Thymus (tissue), 11 donors: ENCODE data around the gene NUBPL. TPM values are rescaled to one million over a fixed set of nuclear protein-coding genes. Genes with fewer than 3 reads are reported as not detected.
A peak's percentile ranks its signal among the peaks of the same experiment; 100 is the strongest.
"Not testable (repeated sequence)": the region's sequence is repeated elsewhere in the genome, so short reads cannot be mapped to it uniquely, and the experiment has no call there.

Experiments
- DNase-seq, 9 donors: peaks; one replicate each; pipeline ENCODE4 v3.0.0-alpha.2; 2013; ENCODE audit warnings: low spot score in 9 of 9, low read depth in 6 of 9, missing footprints in 1 of 9
- H3K27ac ChIP-seq, 2 donors: one replicate each; pipeline ENCODE4 v1.5.1; 2013; ENCODE audit warnings: control low read depth in 1 of 2, low read depth in 1 of 2, low read length in 1 of 2, mild to moderate bottlenecking in 1 of 2, moderate library complexity in 1 of 2
- H3K27me3 ChIP-seq, 2 donors: one replicate each; pipeline ENCODE4 v1.5.1; 2013; ENCODE audit warnings: low read length in 1 of 2; ENCODE audit not compliant: control insufficient read depth in 2 of 2, insufficient read depth in 1 of 2
- H3K36me3 ChIP-seq, 2 donors: one replicate each; pipeline ENCODE4 v1.5.1; 2013; ENCODE audit warnings: low read length in 1 of 2, mild to moderate bottlenecking in 1 of 2, moderate library complexity in 1 of 2; ENCODE audit not compliant: control insufficient read depth in 2 of 2, insufficient read depth in 2 of 2
- H3K4me1 ChIP-seq, 2 donors: one replicate each; pipeline ENCODE4 v1.5.1; 2013; ENCODE audit warnings: low read length in 2 of 2; ENCODE audit not compliant: control insufficient read depth in 2 of 2, insufficient read depth in 2 of 2
- H3K4me3 ChIP-seq, 2 donors: one replicate each; pipeline ENCODE4 v1.5.1; 2013; ENCODE audit warnings: low read length in 2 of 2, control low read depth in 1 of 2, mild to moderate bottlenecking in 1 of 2
- H3K9me3 ChIP-seq, 2 donors: one replicate each; pipeline ENCODE4 v1.5.1; 2013; ENCODE audit warnings: low read length in 1 of 2, mild to moderate bottlenecking in 1 of 2; ENCODE audit not compliant: control insufficient read depth in 2 of 2, insufficient read depth in 1 of 2
- WGBS: extraction: QIAGEN DNeasy Blood & Tissue Kit; methylation state at CpG from one replicate; pipeline ENCODE4 v1.1.7; 2013; 5-methylcytosine and 5-hydroxymethylcytosine counted together
- polyA plus RNA-seq: library from polyadenylated mRNA; stranded (reverse); fragments of 200-250 nt; gene quantifications from one replicate; pipeline ENCODE4 v1.2.3, GENCODE V29; 2013
- total RNA-seq: library from RNA; stranded (reverse); fragments of 120-200 nt; gene quantifications from one replicate; pipeline ENCODE4 v1.2.4, GENCODE V29; 2013
- donor health status: healthy.

Gene NUBPL
- total and polyA plus RNA-seq, 2 donors, result 7.4 to 14.2 TPM

GRCh38 chr14:31618884-31619283 lies 57.7 kb downstream of the NUBPL start:
- 98% methylated on average over 2 of the region's 2 CpGs for WGBS
- H3K36me3 ChIP-seq, H3K27me3 ChIP-seq, DNase-seq, H3K4me1 ChIP-seq, H3K27ac ChIP-seq, H3K4me3 ChIP-seq, H3K9me3 ChIP-seq: not testable (repeated sequence)

DNA sequence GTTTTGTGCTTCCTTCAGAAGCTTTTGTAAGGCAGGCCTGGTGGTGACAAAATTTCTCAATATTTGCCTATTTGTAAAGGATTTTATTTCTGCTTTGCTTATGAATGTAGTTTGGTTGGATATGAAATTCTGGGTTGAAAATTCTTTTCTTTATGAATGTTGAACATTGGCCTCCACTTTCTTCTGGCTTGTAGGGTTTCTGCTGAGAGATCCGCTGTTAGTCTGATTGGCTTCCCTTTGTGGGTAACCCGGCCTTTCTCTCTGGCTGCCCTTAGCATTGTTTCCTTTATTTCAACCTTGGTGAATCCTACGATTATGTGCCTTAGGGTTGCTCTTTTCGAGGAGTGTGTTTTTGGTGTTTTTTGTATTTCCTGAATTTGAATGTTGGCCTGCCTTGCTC lies 58.2 kb downstream of the NUBPL start:
- WGBS, result 97% methylated on average over 4 of the region's 4 CpGs
- peaks cover 0 to 8% of the 10 kb centered on the region in 2 donors for H3K9me3 ChIP-seq
- no peaks in the 10 kb centered on the region for H3K27me3 ChIP-seq
- DNase-seq, result no peak
- H3K27ac ChIP-seq, result no peak overlapping the region
- H3K4me3 ChIP-seq, result no peak overlapping the region
- no peaks in the 10 kb centered on the region for H3K36me3 ChIP-seq
- H3K4me1 ChIP-seq, result no peaks in the 10 kb centered on the region

GRCh38 chr14:31620898-31621297 lies 59.7 kb downstream of the NUBPL start:
- over 99% methylated on average over 10 of the region's 10 CpGs for WGBS
- H3K36me3 ChIP-seq, H3K27ac ChIP-seq, DNase-seq, H3K4me1 ChIP-seq, H3K9me3 ChIP-seq, H3K27me3 ChIP-seq, H3K4me3 ChIP-seq: not testable (repeated sequence)

GRCh38 chr14:31622060-31622459 lies 60.9 kb downstream of the NUBPL start:
- no peak overlapping the region for H3K27ac ChIP-seq
- H3K4me3 ChIP-seq, result no peak overlapping the region
- 98% methylated on average over 5 of the region's 5 CpGs for WGBS
- peaks cover 0 to 8% of the 10 kb centered on the region in 2 donors for H3K9me3 ChIP-seq
- no peaks in the 10 kb centered on the region for H3K36me3 ChIP-seq
- no peaks in the 10 kb centered on the region for H3K27me3 ChIP-seq
- H3K4me1 ChIP-seq, result no peaks in the 10 kb centered on the region
- DNase-seq, result no peak

GRCh38 chr14:31652900-31653299 lies 91.7 kb downstream of the NUBPL start:
- H3K27ac ChIP-seq, H3K4me3 ChIP-seq, H3K36me3 ChIP-seq, H3K9me3 ChIP-seq, H3K27me3 ChIP-seq, H3K4me1 ChIP-seq: not testable (repeated sequence)
- WGBS, result 98% methylated on average over 5 of the region's 5 CpGs
- peak in 1 of 9 donors; percentile 2 for DNase-seq

DNA sequence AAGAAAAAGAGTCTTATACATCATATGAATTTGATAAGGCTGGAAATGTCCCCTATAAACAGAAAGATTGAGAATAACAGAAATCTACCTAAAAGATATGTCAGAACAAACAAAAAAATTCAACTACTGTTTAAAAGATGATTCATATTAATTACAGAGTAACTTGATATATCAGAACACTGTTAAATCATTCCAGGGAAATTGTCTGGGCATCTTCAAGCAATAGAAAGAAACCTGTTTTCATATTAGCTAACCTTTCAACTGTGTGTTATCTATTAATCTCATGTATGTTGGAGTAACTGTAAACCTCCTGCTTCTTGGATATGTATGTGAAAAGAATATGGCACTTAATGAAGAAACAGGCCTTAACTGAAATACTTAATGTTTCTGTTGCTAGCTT lies 96.7 kb downstream of the NUBPL start:
- Histone ChIP-seq H3K36me3 (no peaks in the 10 kb centered on the region), H3K4me1 (no peaks in the 10 kb centered on the region), H3K9me3 (peaks cover 0 to 3% of the 10 kb centered on the region in 2 donors), H3K27ac (no peak overlapping the region), H3K4me3 (no peak overlapping the region), H3K27me3 (no peaks in the 10 kb centered on the region)
- DNase-seq, result no peak

GRCh38 chr14:31659278-31659677 lies 98.1 kb downstream of the NUBPL start:
- no peaks in the 10 kb centered on the region for H3K9me3 ChIP-seq

DNA sequence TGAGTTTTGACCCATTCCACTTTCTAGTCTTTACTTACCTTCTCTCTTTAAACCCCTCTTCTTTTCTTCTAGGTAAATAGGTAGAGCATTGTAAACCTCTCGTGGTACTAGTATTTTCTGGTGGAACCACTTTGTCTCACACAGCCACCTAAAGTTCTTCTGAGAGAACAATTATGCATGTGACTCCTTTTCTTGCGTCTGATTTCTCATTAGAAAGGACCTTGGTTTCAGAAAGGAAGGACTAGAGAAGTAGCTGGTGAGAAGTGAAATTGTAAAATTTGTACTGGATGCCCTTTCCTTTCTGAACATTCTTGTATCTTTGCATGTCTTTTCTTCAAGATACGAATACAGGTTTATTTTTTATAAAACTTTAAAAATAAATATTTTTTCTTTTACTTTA lies 99.0 kb downstream of the NUBPL start:
- 94% methylated on average over 3 of the region's 3 CpGs for WGBS
- Histone ChIP-seq H3K36me3 (no peaks in the 10 kb centered on the region), H3K27me3 (no peaks in the 10 kb centered on the region), H3K9me3 (no peaks in the 10 kb centered on the region), H3K27ac (no peak overlapping the region), H3K4me3 (no peak overlapping the region), H3K4me1 (no peaks in the 10 kb centered on the region)
- DNase-seq, result no peak

More at GRCh38 chr14:31659278-31659677, 98.1 kb downstream of the NUBPL start:
- Histone ChIP-seq H3K4me1 (no peaks in the 10 kb centered on the region), H3K4me3 (no peak overlapping the region), H3K27me3 (no peaks in the 10 kb centered on the region), H3K27ac (no peak overlapping the region), H3K36me3 (no peaks in the 10 kb centered on the region)
- WGBS, result 96% methylated on average over 1 of the region's 1 CpG
- no peak for DNase-seq

- Histone ChIP-seq H3K4me1 (no peaks in the 10 kb centered on the region), H3K27ac (no peak overlapping the region), H3K27me3 (no peaks in the 10 kb centered on the region), H3K4me3 (no peak overlapping the region), H3K9me3 (no peaks in the 10 kb centered on the region), H3K36me3 (no peaks in the 10 kb centered on the region)
- DNase-seq, result no peak
- WGBS, result 98% methylated on average over 1 of the region's 1 CpG
These were observed 99.5 kb downstream of the NUBPL start for GRCh38 chr14:31660728-31661127.

DNA sequence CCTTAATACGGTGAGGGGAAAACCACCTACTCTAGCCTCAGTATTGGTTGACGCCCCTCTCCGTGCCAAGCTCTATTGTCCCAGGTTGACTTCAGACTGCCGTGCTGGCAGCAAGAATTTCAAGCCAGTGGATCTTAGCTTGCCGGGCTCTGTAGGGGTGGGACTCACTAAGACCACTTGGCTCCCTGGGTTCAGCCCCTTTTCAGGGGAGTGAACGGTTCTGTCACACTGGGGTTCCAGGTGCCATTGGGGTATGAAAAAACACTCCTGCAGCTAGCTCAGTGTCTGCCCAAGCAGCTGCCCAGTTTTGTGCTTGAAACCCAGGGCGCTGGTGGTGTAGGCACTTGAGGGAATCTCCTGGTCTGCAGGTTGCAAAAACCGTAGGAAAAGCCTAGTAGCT lies 107.1 kb downstream of the NUBPL start:
- no peak for DNase-seq
- WGBS, result 88% methylated on average over 8 of the region's 8 CpGs
- Histone ChIP-seq H3K36me3 (no peaks in the 10 kb centered on the region), H3K9me3 (no peaks in the 10 kb centered on the region), H3K4me1 (no peaks in the 10 kb centered on the region), H3K27ac (no peak overlapping the region), H3K4me3 (no peak overlapping the region), H3K27me3 (no peaks in the 10 kb centered on the region)
